Epithelial cell of proximal tubule (primary cell): ENCODE measurements around the gene C7orf33. TPM values are rescaled to one million over a fixed set of nuclear protein-coding genes. Genes with fewer than 3 reads are reported as not detected.
"Not testable (repeated sequence)": the region's sequence is repeated elsewhere in the genome, so short reads cannot be mapped to it uniquely, and the experiment has no call there.

Experiments used
- DNase-seq: peaks from one replicate; pipeline ENCODE4 v3.0.0-alpha.2; 2011; ENCODE audit warnings: low read depth
- H3K4me3 ChIP-seq: 2 replicates; pipeline ENCODE4 v1.5.1; 2011; ENCODE audit warnings: low read depth, mild to moderate bottlenecking, low read length
- total RNA-seq: library from RNA; depleted of rRNA; stranded (reverse); fragments of >200 nt; gene quantifications from 2 replicates; pipeline ENCODE4 v1.2.3, GENCODE V29; 2015
- TF ChIP-seq, protein P1 (sequence below): conservative IDR thresholded peaks from 2 replicates; pipeline ENCODE4 v1.5.1; 2012; ENCODE audit warnings: low read depth, mild to moderate bottlenecking, low read length

The C7orf33 gene
- total RNA-seq, 1 donor from 2014 or later: not detected

DNA sequence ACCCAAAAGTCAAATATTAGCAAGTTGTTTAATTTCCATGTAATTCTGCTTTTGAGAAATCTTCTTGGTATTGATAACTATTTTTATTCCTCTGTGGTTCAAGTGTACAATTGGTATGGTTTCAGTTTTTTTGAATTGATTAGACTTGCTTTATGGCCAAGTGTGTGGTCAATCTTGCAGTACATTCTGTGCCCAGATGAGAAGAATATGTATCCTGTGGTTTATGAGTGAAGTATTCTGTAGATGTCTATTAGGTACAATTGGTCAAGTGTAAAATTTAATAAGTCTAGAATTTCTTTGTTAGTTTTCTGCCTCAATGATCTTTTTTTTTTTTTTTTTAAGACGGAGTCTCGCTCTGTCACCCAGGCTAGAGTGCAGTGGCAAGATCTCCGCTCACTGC lies 36.6 kb upstream of the C7orf33 start:
- H3K4me3 ChIP-seq: no peak overlapping the region
- TF ChIP-seq, protein P1, sequence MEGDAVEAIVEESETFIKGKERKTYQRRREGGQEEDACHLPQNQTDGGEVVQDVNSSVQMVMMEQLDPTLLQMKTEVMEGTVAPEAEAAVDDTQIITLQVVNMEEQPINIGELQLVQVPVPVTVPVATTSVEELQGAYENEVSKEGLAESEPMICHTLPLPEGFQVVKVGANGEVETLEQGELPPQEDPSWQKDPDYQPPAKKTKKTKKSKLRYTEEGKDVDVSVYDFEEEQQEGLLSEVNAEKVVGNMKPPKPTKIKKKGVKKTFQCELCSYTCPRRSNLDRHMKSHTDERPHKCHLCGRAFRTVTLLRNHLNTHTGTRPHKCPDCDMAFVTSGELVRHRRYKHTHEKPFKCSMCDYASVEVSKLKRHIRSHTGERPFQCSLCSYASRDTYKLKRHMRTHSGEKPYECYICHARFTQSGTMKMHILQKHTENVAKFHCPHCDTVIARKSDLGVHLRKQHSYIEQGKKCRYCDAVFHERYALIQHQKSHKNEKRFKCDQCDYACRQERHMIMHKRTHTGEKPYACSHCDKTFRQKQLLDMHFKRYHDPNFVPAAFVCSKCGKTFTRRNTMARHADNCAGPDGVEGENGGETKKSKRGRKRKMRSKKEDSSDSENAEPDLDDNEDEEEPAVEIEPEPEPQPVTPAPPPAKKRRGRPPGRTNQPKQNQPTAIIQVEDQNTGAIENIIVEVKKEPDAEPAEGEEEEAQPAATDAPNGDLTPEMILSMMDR: no peak
- no peak for DNase-seq

- no peak overlapping the region for H3K4me3 ChIP-seq
- no peak for DNase-seq
- TF ChIP-seq, protein P1: no peak
Measured at GRCh38 chr7:148556892-148557291, 33.7 kb upstream of the C7orf33 start.

- DNase-seq: no peak
- no peak overlapping the region for H3K4me3 ChIP-seq
- TF ChIP-seq, protein P1: no peak
Measured at GRCh38 chr7:148558914-148559313, 31.7 kb upstream of the C7orf33 start.

- TF ChIP-seq, protein P1: no peak
- no peak for DNase-seq
- no peak overlapping the region for H3K4me3 ChIP-seq
Measured at GRCh38 chr7:148561099-148561498, 29.5 kb upstream of the C7orf33 start.

GRCh38 chr7:148563583-148564274 lies 26.8 kb upstream of the C7orf33 start:
- no peak for DNase-seq
- H3K4me3 ChIP-seq: no peak overlapping the region
- TF ChIP-seq, protein P1: no peak

DNA sequence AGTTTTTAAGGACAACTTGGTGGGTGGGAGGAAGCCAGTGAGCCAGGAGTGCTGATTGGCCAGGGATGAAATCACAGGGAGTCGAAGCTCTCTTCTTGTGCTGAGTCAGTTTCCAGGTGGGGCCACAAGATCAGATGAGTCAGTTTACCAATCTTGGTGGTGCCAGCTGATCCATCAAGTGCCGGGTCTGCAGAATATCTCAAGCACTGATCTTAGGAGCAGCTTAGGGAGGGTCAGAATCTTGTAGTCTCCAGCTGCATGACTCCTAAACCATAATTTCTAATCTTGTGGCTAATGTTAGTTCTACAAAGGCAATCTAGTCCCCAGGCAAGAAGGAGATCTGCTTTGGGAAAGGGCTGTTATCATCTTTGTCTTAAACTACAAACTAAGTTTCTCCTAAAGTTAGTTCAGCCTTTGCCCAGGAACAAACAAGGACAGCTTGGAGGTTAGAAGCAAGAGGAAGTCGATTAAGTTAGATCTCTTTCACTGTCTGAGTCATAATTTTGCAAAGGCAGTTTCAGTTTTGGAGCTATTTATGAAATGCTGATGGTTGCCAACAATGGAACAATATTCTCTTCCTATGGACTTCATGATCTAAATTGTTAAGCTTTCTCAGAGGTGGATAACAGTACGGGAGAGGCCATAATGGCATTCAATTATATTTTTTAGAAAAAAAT lies 26.2 kb upstream of the C7orf33 start:
- not testable (repeated sequence) for H3K4me3 ChIP-seq, DNase-seq

GRCh38 chr7:148566736-148567135 lies 23.8 kb upstream of the C7orf33 start:
- TF ChIP-seq, protein P1: no peak
- no peak overlapping the region for H3K4me3 ChIP-seq
- no peak for DNase-seq
